GM21390 (cell line): ENCODE results near the gene HBG2.
"Not testable (repeated sequence)": the region's sequence is repeated elsewhere in the genome, so short reads cannot be mapped to it uniquely, and the experiment has no call there.

Experiments
- ATAC-seq: cut with Tn5 transposase; IDR thresholded peaks from one replicate; pipeline ENCODE4 v1.9.1; 2021; ENCODE audit not compliant: unreplicated experiment

HBG2 gene

GRCh38 chr11:5282628-5283027 lies 28.0 kb upstream of the HBG2 start:
- no peak for ATAC-seq

DNA sequence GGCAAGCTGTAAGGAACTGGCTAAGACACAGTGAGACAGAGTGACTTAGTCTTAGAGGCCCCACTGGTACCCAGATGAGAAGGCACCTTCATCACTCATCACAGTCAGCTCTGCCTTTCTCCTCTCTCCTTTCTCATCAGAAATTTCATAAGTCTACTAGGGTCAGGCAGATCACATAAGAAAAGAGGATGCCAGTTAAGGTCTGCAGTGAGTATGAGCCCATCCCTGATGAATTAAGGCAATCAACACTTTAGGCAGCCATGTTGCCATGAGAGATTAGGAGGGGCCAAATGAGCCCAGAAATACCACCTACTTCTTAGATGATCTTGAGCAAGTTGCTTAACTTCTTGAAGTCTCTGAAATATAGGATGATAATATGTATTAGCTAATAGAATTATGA lies 27.0 kb upstream of the HBG2 start:
- ATAC-seq: no peak

DNA sequence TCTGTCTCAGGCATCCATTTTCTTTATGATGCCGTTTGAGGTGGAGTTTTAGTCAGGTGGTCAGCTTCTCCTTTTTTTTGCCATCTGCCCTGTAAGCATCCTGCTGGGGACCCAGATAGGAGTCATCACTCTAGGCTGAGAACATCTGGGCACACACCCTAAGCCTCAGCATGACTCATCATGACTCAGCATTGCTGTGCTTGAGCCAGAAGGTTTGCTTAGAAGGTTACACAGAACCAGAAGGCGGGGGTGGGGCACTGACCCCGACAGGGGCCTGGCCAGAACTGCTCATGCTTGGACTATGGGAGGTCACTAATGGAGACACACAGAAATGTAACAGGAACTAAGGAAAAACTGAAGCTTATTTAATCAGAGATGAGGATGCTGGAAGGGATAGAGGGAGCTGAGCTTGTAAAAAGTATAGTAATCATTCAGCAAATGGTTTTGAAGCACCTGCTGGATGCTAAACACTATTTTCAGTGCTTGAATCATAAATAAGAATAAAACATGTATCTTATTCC lies 26.1 kb upstream of the HBG2 start:
- peak; percentile 91 for ATAC-seq

DNA sequence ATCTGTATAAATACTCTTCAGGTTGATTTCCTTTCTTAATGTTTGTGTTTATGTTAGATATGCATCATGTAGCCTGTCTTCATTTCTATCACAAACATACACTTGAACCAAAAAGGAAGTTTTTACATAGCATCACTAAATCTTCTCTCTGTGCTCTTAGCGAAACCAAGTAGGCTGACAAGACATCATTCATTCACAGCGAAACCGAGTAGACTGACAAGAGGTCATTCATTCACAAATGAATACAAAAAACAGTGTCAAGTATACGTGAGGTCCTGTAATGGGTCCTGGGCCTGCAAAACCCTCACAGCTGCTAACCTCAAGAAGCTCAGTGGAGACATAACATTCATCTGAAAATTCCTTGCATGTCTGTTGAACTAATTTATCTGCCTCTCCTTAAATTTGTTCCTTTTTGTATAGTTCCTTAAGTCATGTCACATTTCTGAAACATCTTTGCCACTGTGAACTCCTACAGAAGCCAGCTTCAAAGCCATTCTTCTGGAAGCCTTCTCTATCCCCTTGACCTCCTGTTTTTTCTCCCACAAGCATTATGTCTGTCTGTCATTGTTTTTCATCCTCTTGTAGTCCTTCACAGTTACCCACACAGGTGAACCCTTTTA lies 25.0 kb upstream of the HBG2 start:
- no peak for ATAC-seq

- no peak for ATAC-seq
Measured at GRCh38 chr11:5277807-5278382, 23.3 kb upstream of the HBG2 start.

GRCh38 chr11:5276697-5277096 lies 22.1 kb upstream of the HBG2 start:
- no peak for ATAC-seq

DNA sequence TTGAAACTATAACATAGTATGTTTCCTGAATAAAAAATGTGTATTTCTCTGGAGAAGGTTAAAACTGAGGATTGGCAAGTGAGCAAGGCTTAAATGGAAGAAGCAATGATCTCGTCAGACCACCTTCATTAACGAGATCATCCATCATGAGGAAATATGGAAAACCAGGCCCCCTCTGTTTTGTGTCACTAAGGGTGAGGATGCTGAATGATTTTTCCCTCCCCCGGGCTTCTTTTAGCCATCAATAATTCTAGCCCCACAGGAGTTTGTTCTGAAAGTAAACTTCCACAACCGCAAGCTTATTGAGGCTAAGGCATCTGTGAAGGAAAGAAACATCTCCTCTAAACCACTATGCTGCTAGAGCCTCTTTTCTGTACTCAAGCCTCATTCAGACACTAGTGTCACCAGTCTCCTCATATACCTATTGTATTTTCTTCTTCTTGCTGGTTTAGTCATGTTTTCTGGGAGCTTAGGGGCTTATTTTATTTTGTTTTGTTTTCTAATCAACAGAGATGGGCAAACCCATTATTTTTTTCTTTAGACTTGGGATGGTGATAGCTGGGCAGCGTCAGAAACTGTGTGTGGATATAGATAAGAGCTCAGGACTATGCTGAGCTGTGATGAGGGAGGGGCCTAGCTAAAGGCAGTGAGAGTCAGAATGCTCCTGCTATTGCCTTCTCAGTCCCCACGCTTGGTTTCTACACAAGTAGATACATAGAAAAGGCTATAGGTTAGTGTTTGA lies 21.0 kb upstream of the HBG2 start:
- ATAC-seq: no peak

DNA sequence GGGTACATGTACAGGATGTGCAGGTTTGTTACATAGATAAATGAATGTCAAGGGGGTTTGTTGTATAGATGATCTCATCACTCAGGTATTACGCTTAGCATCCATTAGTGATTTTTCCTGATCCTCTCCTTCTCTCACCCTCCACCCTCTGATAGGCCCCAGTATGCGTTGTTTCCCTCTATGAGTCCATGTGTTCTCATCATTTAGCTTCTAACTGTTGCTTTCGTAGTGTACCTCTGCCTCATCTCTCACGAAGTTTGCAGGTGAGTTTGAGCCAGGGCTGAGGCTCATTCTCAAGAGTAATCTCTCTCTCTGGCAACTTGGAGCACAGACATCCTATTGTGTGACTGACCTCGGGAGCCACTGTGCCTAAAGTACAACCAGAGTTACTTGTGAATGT lies 19.8 kb upstream of the HBG2 start:
- ATAC-seq: no peak

GRCh38 chr11:5272395-5273017 lies 17.9 kb upstream of the HBG2 start:
- ATAC-seq: no peak

DNA sequence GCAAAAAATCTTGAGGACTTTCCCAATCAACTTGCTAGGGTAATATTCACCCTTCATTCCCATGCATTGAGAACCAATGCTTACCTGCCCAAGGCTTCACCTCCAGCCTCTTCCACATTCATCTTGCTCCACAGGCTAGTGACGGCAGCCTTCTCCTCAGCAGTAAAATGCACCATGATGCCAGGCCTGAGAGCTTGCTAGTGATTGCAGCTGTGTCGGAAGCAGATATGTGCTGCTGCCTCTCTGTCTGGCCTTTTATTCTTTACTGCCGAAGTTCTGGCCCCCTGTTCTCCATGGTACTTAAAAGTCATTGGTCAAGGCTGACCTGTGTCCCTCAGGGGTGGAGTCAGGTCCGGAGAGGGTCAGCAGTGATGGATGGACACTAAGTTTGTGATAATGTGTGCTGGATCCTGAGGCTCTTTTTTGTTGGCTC lies 15.2 kb upstream of the HBG2 start, which contains the start of gene HBE1:
Gene HBE1, minus strand, starts transcription at position 231 of the 433 bp plus-strand sequence. Its CDS starts 55 bp downstream, at position 176.
- ATAC-seq: no peak

DNA sequence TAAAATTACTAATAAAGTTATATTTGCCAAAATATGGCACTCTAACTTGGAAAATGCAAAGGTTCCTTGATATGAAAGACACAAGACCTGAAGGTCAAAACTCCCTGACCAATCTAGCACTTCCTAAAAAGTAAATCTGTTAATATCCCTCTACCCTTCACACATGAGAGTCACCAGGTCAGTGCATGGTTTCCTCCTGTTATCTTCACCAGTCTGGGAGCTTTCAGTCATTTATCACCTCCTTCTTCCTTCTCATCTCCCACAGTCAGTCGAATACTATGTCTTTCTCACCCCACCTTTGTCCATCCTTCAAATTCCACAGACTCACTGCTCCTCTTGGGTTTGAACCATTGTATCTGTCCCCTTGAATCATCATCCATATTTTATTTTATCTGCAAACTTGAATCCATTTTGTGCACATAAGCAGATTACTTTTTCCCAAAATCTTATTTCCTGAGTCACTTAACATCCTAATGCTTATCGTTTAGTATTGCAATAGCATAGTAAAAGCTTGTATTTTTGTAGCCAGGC lies 12.5 kb upstream of the HBG2 start:
- ATAC-seq: no peak

DNA sequence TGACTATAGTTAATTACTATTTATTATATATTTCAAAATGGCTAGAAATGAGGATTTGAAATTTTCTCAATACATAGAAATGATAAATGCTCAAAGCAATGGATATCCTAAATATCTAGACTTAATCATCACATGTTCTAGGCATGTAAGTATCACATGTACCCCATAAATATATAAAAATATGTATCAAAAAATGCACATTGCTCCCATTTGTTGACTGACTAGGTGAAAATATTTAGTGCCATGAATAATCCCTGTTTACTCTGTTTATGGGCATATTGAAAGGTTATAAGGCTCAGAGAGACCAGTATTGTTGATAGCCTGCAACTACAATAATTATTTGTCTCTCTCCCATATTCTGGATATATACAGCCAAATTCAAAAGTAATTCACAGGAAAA lies 12.0 kb upstream of the HBG2 start:
- no peak for ATAC-seq

- no peak for ATAC-seq
Measured at GRCh38 chr11:5265832-5266231, 11.3 kb upstream of the HBG2 start.

DNA sequence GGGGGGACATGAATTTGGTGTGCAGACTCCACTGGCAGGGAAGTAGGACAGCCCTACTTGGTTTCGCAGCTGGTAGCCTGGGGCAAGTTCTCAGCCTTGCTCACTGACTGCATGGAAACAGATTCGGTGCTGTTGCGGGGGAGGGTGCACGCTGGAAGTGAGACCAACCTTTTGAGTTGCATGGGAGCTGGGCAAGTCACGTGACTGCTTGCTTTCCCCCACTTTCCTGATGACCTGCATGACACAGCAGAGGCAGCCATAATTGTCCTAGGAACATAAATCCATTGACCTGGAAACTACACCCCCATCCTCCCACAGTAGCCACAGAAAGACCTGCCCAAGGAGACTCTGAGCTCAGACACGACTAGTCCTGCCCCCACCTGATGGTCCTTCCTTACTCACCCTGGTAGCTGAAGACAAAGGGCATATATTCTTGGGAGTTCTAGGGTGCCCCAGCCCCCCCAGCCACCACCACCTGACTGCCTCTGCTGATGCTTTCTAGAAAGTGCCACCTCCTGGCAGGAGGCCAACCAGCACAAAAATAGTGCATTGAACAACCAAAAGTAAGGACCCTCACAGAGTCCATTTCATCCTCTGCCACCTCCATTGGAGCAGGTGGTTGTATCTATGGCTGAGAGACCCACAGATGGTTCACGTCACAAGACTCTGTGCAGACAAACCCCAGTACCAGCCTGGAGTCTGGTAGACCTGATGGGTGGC lies 4.1 kb upstream of the HBG2 start:
- ATAC-seq: no peak

DNA sequence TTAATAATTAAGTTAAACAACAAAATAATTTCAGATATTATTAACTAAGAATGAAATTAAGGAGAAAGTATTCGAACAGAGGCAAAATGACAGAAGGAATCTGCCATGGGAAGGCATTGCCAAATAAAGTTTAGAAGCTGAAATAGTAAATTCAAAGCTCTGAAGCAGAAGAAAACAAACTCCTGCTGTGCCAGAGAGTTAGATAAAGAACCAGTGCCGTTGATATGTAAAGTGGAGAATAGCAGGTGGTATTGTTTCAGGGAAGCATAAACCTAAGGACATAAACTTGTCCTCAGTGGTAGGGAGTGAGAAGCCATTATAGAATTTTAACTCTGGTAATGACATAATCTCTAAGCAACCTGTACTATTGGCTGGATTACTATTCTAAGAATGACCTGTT lies 2.7 kb upstream of the HBG2 start:
- ATAC-seq: no peak

DNA sequence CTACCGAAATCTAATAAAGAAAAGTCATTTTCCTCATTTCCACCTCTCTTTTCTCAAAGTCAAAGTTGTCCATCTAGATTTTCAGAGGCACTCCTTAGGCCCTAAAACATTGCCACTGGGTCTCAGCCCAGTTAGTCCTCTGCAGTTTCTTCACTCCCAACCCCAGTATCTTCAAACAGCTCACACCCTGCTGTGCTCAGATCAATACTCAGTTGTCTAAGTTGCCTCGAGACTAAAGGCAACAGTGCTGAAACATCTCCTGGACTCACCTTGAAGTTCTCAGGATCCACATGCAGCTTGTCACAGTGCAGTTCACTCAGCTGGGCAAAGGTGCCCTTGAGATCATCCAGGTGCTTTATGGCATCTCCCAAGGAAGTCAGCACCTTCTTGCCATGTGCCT lies 558 bp downstream of the HBG2 start:
- ATAC-seq: not testable (repeated sequence)

GRCh38 chr11:5253440-5253839 lies 1.1 kb downstream of the HBG2 start:
- not testable (repeated sequence) for ATAC-seq

GRCh38 chr11:5252919-5253265 lies 1.7 kb downstream of the HBG2 start:
- ATAC-seq: no peak

DNA sequence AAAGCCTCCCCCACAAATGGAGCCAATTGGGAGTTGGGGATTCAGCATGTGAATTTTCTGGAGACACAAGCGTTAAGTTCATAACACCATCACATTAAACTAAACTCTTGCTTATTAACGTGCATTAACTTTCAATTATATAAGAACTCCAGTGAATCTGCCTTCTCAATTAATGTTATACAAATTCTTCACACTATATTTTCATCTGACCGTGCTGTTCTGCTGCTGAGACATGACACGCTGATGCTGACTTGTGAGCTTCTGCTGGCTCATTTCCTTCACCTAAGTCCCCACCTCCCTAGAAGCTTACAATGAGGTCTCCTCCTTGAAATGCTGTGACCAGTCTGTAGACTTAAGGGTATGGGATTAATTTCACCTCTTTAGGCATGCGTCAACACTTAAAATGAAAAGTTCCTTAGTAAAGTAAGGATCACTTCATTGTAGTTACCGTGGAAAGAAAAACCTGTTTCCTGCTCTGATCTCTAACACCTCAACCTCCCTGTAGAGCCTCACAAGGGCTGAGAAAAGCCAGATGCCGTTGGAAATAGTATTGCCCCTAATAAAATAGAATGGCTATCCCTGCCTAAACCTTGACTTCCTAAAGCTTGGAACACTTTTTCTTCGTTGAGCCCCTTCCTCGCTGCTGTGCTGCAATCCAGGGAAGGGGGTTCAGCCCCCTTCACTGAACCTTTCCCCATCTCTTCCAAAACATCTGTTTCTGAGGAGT lies 2.2 kb downstream of the HBG2 start:
- ATAC-seq: no peak

- no peak for ATAC-seq
Measured at GRCh38 chr11:5251746-5252145, 2.8 kb downstream of the HBG2 start.
